GM18861 (cell line): Measurements from ENCODE around the gene SAT1.
A peak's percentile ranks its signal among the peaks of the same experiment; 100 is the strongest.

ENCODE experiments used
- ATAC-seq: cut with Tn5 transposase; IDR thresholded peaks from one replicate; pipeline ENCODE4 v1.9.1; 2021; ENCODE audit not compliant: unreplicated experiment

SAT1 gene

GRCh38 chrX:23773601-23774175 is 9.3 kb upstream of the SAT1 start:
- peak; percentile 95 for ATAC-seq

GRCh38 chrX:23776363-23776762 is 6.6 kb upstream of the SAT1 start:
- ATAC-seq = no peak

- ATAC-seq = no peak
These were observed 3.9 kb upstream of the SAT1 start for GRCh38 chrX:23779025-23779424.

- no peak for ATAC-seq
These were observed 518 bp upstream of the SAT1 start for GRCh38 chrX:23782455-23782854.

GRCh38 chrX:23783589-23784469 is 856 bp downstream of the SAT1 start:
- ATAC-seq = no peak

- ATAC-seq = no peak
These were observed 1.7 kb downstream of the SAT1 start for GRCh38 chrX:23784470-23785331.

- no peak for ATAC-seq
These were observed 2.6 kb downstream of the SAT1 start for GRCh38 chrX:23785580-23785979.

GRCh38 chrX:23786268-23786815 is 3.4 kb downstream of the SAT1 start:
- ATAC-seq = no peak

- ATAC-seq = no peak
These were observed 4.8 kb downstream of the SAT1 start for GRCh38 chrX:23787745-23788118.

- ATAC-seq = peak; percentile 77
These were observed 5.5 kb downstream of the SAT1 start for GRCh38 chrX:23788521-23788920.

- no peak for ATAC-seq
These were observed 6.0 kb downstream of the SAT1 start for GRCh38 chrX:23788946-23789345.

GRCh38 chrX:23789386-23790154 is 6.6 kb downstream of the SAT1 start:
- no peak for ATAC-seq

- no peak for ATAC-seq
These were observed 7.2 kb downstream of the SAT1 start for GRCh38 chrX:23790155-23790497.

GRCh38 chrX:23792861-23793553 is 10.0 kb downstream of the SAT1 start:
- no peak for ATAC-seq

- no peak for ATAC-seq
These were observed 12.2 kb downstream of the SAT1 start for GRCh38 chrX:23795221-23795620.

- no peak for ATAC-seq
These were observed 14.6 kb downstream of the SAT1 start for GRCh38 chrX:23797371-23798128.

- ATAC-seq = no peak
These were observed 16.6 kb downstream of the SAT1 start for GRCh38 chrX:23799469-23800065.

- no peak for ATAC-seq
These were observed 19.5 kb downstream of the SAT1 start for GRCh38 chrX:23802431-23802830.

- no peak for ATAC-seq
These were observed 21.0 kb downstream of the SAT1 start for GRCh38 chrX:23803931-23804381.
